ENCODE data around the gene SFXN2. TPM values are rescaled to one million over a fixed set of nuclear protein-coding genes. Genes with fewer than 3 reads are reported as not detected.

The SFXN2 gene
- total RNA-seq, 1 experiment from 2014 or later = 5.4 TPM

- BruUV-seq (replicated peaks) = no TSS peak
- no peaks in the 10 kb centered on the region for H3K36me3 ChIP-seq (ENCODE audit: low read depth)
- H3K4me2 ChIP-seq = no peak overlapping the region
- no peaks in the 10 kb centered on the region for H3K27me3 ChIP-seq (ENCODE audit: insufficient read depth, low read depth)
- H3K9me3 ChIP-seq (ENCODE audit: insufficient read depth, low read depth) = no peaks in the 10 kb centered on the region
- H3F3A ChIP-seq (ENCODE audit: insufficient read depth, low read depth) = 0 out of 2 replicates have a peak, but pooled peaks cover 1% of the 10 kb centered on the region
- ChIA-PET POLR2A (ENCODE audit: unreplicated experiment) (no interaction called here), CTCF (no interaction called here)
- H3K4me1 ChIP-seq (replicated peaks; ENCODE audit: insufficient read depth) = no peaks in the 10 kb centered on the region
- H3K79me2 ChIP-seq (ENCODE audit: low read depth) = no peaks in the 10 kb centered on the region
- no peaks in the 10 kb centered on the region for H3K9me2 ChIP-seq (ENCODE audit: insufficient read depth)
- no peak for TF ChIP-seq CTCF (conservative IDR thresholded peaks at IDR 0.05)
- TF ChIP-seq EZH2 (IDR thresholded peaks at IDR 0.05; ENCODE audit: low read depth) = no peak
- H2AFZ ChIP-seq = no peak overlapping the region
- H3K27ac ChIP-seq = no peak overlapping the region
- intact Hi-C loops (cut with micrococcal nuclease; ENCODE audit: unreplicated experiment) = no loop called here
- H3K4me3 ChIP-seq = no peak overlapping the region
- DNase-seq = no peak
- no peaks in the 10 kb centered on the region for H4K20me1 ChIP-seq (ENCODE audit: insufficient read depth)
Observed at GRCh38 chr10:102732661-102733060, 18.2 kb downstream of the SFXN2 start.

- no peaks in the 10 kb centered on the region for H4K20me1 ChIP-seq (ENCODE audit: insufficient read depth)
- ChIA-PET CTCF (no interaction called here), POLR2A (ENCODE audit: unreplicated experiment) (no interaction called here)
- H3K4me3 ChIP-seq = no peak overlapping the region
- H3F3A ChIP-seq (ENCODE audit: insufficient read depth, low read depth) = peaks cover 3% of the 10 kb centered on the region; the same call in 1 of the 2 replicates
- H3K4me2 ChIP-seq = no peak overlapping the region
- no TSS peak for BruUV-seq (replicated peaks)
- H3K36me3 ChIP-seq (ENCODE audit: low read depth) = no peaks in the 10 kb centered on the region
- DNase-seq = no peak
- H3K79me2 ChIP-seq (ENCODE audit: low read depth) = no peaks in the 10 kb centered on the region
- H3K4me1 ChIP-seq (replicated peaks; ENCODE audit: insufficient read depth) = no peaks in the 10 kb centered on the region
- intact Hi-C loops (cut with micrococcal nuclease; ENCODE audit: unreplicated experiment) = no loop called here
- no peak overlapping the region for H2AFZ ChIP-seq
- no peaks in the 10 kb centered on the region for H3K27me3 ChIP-seq (ENCODE audit: insufficient read depth, low read depth)
- no peaks in the 10 kb centered on the region for H3K9me2 ChIP-seq (ENCODE audit: insufficient read depth)
- H3K9me3 ChIP-seq (ENCODE audit: insufficient read depth, low read depth) = no peaks in the 10 kb centered on the region
- H3K27ac ChIP-seq = no peak overlapping the region
- TF ChIP-seq EZH2 (IDR thresholded peaks at IDR 0.05; ENCODE audit: low read depth) (no peak), CTCF (conservative IDR thresholded peaks at IDR 0.05) (no peak)
Observed at GRCh38 chr10:102735065-102735562, 20.7 kb downstream of the SFXN2 start.

GRCh38 chr10:102738692-102739121, 24.3 kb downstream of the SFXN2 start:
- H3F3A ChIP-seq (ENCODE audit: insufficient read depth, low read depth) = peaks cover 3% of the 10 kb centered on the region; the same call in 1 of the 2 replicates
- intact Hi-C loops (cut with micrococcal nuclease; ENCODE audit: unreplicated experiment) = no loop called here
- H3K27me3 ChIP-seq (ENCODE audit: insufficient read depth, low read depth) = no peaks in the 10 kb centered on the region
- H3K36me3 ChIP-seq (ENCODE audit: low read depth) = no peaks in the 10 kb centered on the region
- 0 out of 2 replicates have a peak, but pooled peaks cover 5% of the 10 kb centered on the region for H3K4me1 ChIP-seq (replicated peaks; ENCODE audit: insufficient read depth)
- H3K4me2 ChIP-seq = no peak overlapping the region
- H4K20me1 ChIP-seq (ENCODE audit: insufficient read depth) = no peaks in the 10 kb centered on the region
- no peaks in the 10 kb centered on the region for H3K79me2 ChIP-seq (ENCODE audit: low read depth)
- DNase-seq = no peak
- H3K9me2 ChIP-seq (ENCODE audit: insufficient read depth) = no peaks in the 10 kb centered on the region
- H3K27ac ChIP-seq = no peak overlapping the region
- TF ChIP-seq EZH2 (IDR thresholded peaks at IDR 0.05; ENCODE audit: low read depth) (no peak), CTCF (conservative IDR thresholded peaks at IDR 0.05) (no peak)
- BruUV-seq (replicated peaks) = no TSS peak
- no peaks in the 10 kb centered on the region for H3K9me3 ChIP-seq (ENCODE audit: insufficient read depth, low read depth)
- no peak overlapping the region for H2AFZ ChIP-seq
- no peak overlapping the region for H3K4me3 ChIP-seq
- ChIA-PET CTCF (no interaction called here), POLR2A (ENCODE audit: unreplicated experiment) (interaction anchor here (0.6 kb wide), 1 partner anchor 179 kb away, joined by 8 read pairs; the partner anchor contains the start of gene CNNM2)

Measured in PC-9 (cell line).